ENCODE results near the gene LRRC45. TPM values are rescaled to one million over a fixed set of nuclear protein-coding genes. Genes with fewer than 3 reads are reported as not detected.

LRRC45 gene
- total RNA-seq, 1 donor from 2014 or later, result 39.4 TPM

GRCh38 chr17:82076785-82077591 lies 53.9 kb downstream of the LRRC45 start:
- Mint-ChIP-seq H3K4me3 (ENCODE audit: low read depth) (no peak overlapping the region), H3K36me3 (ENCODE audit: insufficient read depth) (peaks cover 2% of the 10 kb centered on the region), H3K4me1 (ENCODE audit: low read depth) (no peaks in the 10 kb centered on the region), H3K27me3 (peaks cover 16% of the 10 kb centered on the region), H3K27ac (no peak overlapping the region), H3K9me3 (ENCODE audit: low read depth) (no peaks in the 10 kb centered on the region)
- TF ChIP-seq CTCF (IDR thresholded peaks at IDR 0.05; ENCODE audit: unreplicated experiment), result no peak
- DNase-seq (ENCODE audit: low spot score, unreplicated experiment), result no peak

GRCh38 chr17:82077617-82078358 lies 54.7 kb downstream of the LRRC45 start:
- Mint-ChIP-seq H3K36me3 (ENCODE audit: insufficient read depth) (peaks cover 2% of the 10 kb centered on the region), H3K4me3 (ENCODE audit: low read depth) (no peak overlapping the region), H3K27ac (no peak overlapping the region), H3K27me3 (peaks cover 13% of the 10 kb centered on the region), H3K4me1 (ENCODE audit: low read depth) (no peaks in the 10 kb centered on the region), H3K9me3 (ENCODE audit: low read depth) (no peaks in the 10 kb centered on the region)
- no peak for TF ChIP-seq CTCF (IDR thresholded peaks at IDR 0.05; ENCODE audit: unreplicated experiment)
- DNase-seq (ENCODE audit: low spot score, unreplicated experiment), result no peak

GRCh38 chr17:82078433-82078832 lies 55.3 kb downstream of the LRRC45 start:
- H3K27ac Mint-ChIP-seq, result no peak overlapping the region
- H3K36me3 Mint-ChIP-seq (ENCODE audit: insufficient read depth), result peaks cover 2% of the 10 kb centered on the region

GRCh38 chr17:82079001-82079677 lies 56.0 kb downstream of the LRRC45 start:
- TF ChIP-seq CTCF (IDR thresholded peaks at IDR 0.05; ENCODE audit: unreplicated experiment), result no peak
- H3K4me1 Mint-ChIP-seq (ENCODE audit: low read depth), result no peaks in the 10 kb centered on the region
- H3K27me3 Mint-ChIP-seq, result peaks cover 4% of the 10 kb centered on the region
- H3K27ac Mint-ChIP-seq, result no peak overlapping the region
- DNase-seq (ENCODE audit: low spot score, unreplicated experiment), result no peak
- no peak overlapping the region for H3K4me3 Mint-ChIP-seq (ENCODE audit: low read depth)
- peaks cover 3% of the 10 kb centered on the region for H3K36me3 Mint-ChIP-seq (ENCODE audit: insufficient read depth)
- H3K9me3 Mint-ChIP-seq (ENCODE audit: low read depth), result no peaks in the 10 kb centered on the region

More at GRCh38 chr17:82078433-82078832, 55.3 kb downstream of the LRRC45 start:
- H3K4me3 Mint-ChIP-seq (ENCODE audit: low read depth), result no peak overlapping the region
- H3K4me1 Mint-ChIP-seq (ENCODE audit: low read depth), result no peaks in the 10 kb centered on the region
- no peaks in the 10 kb centered on the region for H3K9me3 Mint-ChIP-seq (ENCODE audit: low read depth)
- H3K27me3 Mint-ChIP-seq, result peaks cover 10% of the 10 kb centered on the region
- no peak for DNase-seq (ENCODE audit: low spot score, unreplicated experiment)
- no peak for TF ChIP-seq CTCF (IDR thresholded peaks at IDR 0.05; ENCODE audit: unreplicated experiment)
